Measurements from ENCODE around the gene ELP4. TPM values are rescaled to one million over a fixed set of nuclear protein-coding genes. Genes with fewer than 3 reads are reported as not detected.

Gene ELP4
- total RNA-seq, 1 donor from 2014 or later: 15.0 TPM

DNA sequence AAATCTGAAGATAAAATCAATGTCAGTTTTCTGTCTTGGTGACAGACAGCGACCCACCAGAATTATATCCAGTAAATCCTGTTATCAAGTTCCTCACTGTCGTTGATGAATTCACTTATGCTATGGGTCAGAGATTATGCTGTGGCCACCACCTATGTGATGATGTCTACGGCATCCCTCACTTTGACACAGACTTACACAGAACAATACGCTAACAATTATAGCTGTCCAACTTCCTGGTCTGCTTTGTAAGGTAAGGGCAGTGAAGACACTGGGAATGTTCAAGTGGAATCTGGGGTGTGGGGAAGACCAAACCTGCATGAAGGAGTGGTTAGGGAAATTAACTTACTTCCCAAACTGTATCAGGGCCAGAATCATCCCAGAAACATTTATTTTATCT, 320.8 kb downstream of the ELP4 start:
- peaks cover 55% of the 10 kb centered on the region for H3K27me3 Mint-ChIP-seq (ENCODE audit: unreplicated experiment)

DNA sequence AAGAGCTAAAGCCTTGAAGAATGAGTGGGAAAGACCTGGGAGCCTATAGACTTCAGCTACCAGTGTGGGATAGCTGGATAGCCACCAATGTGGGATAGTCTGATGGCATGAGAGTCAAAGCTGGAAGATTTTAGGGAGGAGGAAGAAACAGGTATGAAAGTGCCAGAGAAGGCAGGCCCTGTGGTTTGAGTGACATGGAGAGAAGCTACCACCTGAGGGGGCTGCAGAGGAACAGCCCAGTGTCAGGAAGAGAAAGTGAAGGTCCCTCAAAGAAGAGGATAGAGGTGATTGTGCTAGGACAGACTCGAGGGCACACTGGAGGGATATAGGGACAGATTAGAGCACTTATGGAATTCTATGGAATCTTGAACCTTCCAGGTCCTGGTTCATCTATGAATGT, 324.7 kb downstream of the ELP4 start:
- DNase-seq (ENCODE audit: extremely low spot score, unreplicated experiment): no peak
- Mint-ChIP-seq H3K4me1 (ENCODE audit: unreplicated experiment) (no peaks in the 10 kb centered on the region), H3K27me3 (ENCODE audit: unreplicated experiment) (peaks cover 57% of the 10 kb centered on the region), H3K36me3 (ENCODE audit: unreplicated experiment) (no peaks in the 10 kb centered on the region), H3K27ac (ENCODE audit: unreplicated experiment) (no peak overlapping the region), H3K4me3 (ENCODE audit: unreplicated experiment) (no peak overlapping the region), H3K9me3 (ENCODE audit: unreplicated experiment) (no peaks in the 10 kb centered on the region)
- TF ChIP-seq, protein P1, sequence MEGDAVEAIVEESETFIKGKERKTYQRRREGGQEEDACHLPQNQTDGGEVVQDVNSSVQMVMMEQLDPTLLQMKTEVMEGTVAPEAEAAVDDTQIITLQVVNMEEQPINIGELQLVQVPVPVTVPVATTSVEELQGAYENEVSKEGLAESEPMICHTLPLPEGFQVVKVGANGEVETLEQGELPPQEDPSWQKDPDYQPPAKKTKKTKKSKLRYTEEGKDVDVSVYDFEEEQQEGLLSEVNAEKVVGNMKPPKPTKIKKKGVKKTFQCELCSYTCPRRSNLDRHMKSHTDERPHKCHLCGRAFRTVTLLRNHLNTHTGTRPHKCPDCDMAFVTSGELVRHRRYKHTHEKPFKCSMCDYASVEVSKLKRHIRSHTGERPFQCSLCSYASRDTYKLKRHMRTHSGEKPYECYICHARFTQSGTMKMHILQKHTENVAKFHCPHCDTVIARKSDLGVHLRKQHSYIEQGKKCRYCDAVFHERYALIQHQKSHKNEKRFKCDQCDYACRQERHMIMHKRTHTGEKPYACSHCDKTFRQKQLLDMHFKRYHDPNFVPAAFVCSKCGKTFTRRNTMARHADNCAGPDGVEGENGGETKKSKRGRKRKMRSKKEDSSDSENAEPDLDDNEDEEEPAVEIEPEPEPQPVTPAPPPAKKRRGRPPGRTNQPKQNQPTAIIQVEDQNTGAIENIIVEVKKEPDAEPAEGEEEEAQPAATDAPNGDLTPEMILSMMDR (IDR thresholded peaks at IDR 0.05): no peak

More for the DNA sequence above, 320.8 kb downstream of the ELP4 start:
- H3K9me3 Mint-ChIP-seq (ENCODE audit: unreplicated experiment): no peaks in the 10 kb centered on the region
- TF ChIP-seq, protein P1 (IDR thresholded peaks at IDR 0.05): no peak
- no peak overlapping the region for H3K4me3 Mint-ChIP-seq (ENCODE audit: unreplicated experiment)
- H3K4me1 Mint-ChIP-seq (ENCODE audit: unreplicated experiment): peaks cover 17% of the 10 kb centered on the region
- no peak for DNase-seq (ENCODE audit: extremely low spot score, unreplicated experiment)
- no peak overlapping the region for H3K27ac Mint-ChIP-seq (ENCODE audit: unreplicated experiment)
- no peaks in the 10 kb centered on the region for H3K36me3 Mint-ChIP-seq (ENCODE audit: unreplicated experiment)

Other genes starting within 250 kb of the ELP4 start
- gene DCDC1, start 140.0 kb upstream of the ELP4 start, total RNA-seq: not detected in 2 replicates
- gene DNAJC24, start 139.9 kb upstream of the ELP4 start, total RNA-seq: 12.0 and 16.4 TPM in 2 replicates
- gene IMMP1L, start 145 bp upstream of the ELP4 start, total RNA-seq: 19.8 and 26.5 TPM in 2 replicates

All from osteocyte (in vitro differentiated cells).